Measurements from ENCODE around the gene ANKRD33B.

DNA sequence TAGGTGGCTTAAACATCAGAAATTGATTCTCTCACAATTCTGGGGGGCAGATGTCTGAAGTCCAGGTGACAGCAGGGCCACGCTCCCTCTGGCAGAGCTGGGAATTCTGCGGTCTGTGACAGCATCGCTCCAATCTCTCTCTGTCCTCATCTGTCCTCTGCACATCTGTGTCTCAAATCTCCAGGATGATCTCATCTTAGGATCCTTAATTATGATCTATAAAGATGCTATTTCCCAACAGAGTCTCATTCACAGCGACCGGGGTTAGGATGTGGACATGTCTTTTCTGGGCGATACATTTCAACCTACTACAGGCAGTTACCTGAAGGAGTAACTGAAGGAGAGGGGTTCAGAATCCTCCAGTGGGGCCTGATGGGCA is 31.4 kb downstream of the ANKRD33B start:
- TF ChIP-seq, protein P1, sequence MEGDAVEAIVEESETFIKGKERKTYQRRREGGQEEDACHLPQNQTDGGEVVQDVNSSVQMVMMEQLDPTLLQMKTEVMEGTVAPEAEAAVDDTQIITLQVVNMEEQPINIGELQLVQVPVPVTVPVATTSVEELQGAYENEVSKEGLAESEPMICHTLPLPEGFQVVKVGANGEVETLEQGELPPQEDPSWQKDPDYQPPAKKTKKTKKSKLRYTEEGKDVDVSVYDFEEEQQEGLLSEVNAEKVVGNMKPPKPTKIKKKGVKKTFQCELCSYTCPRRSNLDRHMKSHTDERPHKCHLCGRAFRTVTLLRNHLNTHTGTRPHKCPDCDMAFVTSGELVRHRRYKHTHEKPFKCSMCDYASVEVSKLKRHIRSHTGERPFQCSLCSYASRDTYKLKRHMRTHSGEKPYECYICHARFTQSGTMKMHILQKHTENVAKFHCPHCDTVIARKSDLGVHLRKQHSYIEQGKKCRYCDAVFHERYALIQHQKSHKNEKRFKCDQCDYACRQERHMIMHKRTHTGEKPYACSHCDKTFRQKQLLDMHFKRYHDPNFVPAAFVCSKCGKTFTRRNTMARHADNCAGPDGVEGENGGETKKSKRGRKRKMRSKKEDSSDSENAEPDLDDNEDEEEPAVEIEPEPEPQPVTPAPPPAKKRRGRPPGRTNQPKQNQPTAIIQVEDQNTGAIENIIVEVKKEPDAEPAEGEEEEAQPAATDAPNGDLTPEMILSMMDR (optimal IDR thresholded peaks at IDR 0.05 in 1 of 3, IDR thresholded peaks at IDR 0.05 in 1 of 3, conservative IDR thresholded peaks at IDR 0.05 in 1 of 3; ENCODE audit: extremely low read depth in 1 of 3, insufficient read depth in 2 of 3, low read length in 3 of 3), result no peak
- TF ChIP-seq EZH2 (IDR thresholded peaks at IDR 0.05; ENCODE audit: low read length), result no peak

Data from keratinocyte (primary cell).